HS-5 (cell line): ENCODE data around the gene TNFAIP6.

Source experiments
- DNase-seq: peaks from one replicate; pipeline ENCODE4 v3.0.0-alpha.2; 2012; ENCODE audit warnings: low read depth

Gene TNFAIP6

GRCh38 chr2:151422917-151423439 lies 65.6 kb downstream of the TNFAIP6 start:
- DNase-seq, result no peak

GRCh38 chr2:151423760-151424159 lies 66.4 kb downstream of the TNFAIP6 start:
- no peak for DNase-seq
